ENCODE data around the gene ERBB4.

GRCh38 chr2:212259226-212259625, 279.4 kb downstream of the ERBB4 start:
- TF ChIP-seq POLR2A (IDR thresholded peaks at IDR 0.05; ENCODE audit: low read length): no peak
- TF ChIP-seq, protein P1, sequence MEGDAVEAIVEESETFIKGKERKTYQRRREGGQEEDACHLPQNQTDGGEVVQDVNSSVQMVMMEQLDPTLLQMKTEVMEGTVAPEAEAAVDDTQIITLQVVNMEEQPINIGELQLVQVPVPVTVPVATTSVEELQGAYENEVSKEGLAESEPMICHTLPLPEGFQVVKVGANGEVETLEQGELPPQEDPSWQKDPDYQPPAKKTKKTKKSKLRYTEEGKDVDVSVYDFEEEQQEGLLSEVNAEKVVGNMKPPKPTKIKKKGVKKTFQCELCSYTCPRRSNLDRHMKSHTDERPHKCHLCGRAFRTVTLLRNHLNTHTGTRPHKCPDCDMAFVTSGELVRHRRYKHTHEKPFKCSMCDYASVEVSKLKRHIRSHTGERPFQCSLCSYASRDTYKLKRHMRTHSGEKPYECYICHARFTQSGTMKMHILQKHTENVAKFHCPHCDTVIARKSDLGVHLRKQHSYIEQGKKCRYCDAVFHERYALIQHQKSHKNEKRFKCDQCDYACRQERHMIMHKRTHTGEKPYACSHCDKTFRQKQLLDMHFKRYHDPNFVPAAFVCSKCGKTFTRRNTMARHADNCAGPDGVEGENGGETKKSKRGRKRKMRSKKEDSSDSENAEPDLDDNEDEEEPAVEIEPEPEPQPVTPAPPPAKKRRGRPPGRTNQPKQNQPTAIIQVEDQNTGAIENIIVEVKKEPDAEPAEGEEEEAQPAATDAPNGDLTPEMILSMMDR (IDR thresholded peaks at IDR 0.05): no peak
- no peak for TF ChIP-seq E2F6 (IDR thresholded peaks at IDR 0.05; ENCODE audit: borderline replicate concordance, low read depth)
